ENCODE measurements around the gene TTC7B.

DNA sequence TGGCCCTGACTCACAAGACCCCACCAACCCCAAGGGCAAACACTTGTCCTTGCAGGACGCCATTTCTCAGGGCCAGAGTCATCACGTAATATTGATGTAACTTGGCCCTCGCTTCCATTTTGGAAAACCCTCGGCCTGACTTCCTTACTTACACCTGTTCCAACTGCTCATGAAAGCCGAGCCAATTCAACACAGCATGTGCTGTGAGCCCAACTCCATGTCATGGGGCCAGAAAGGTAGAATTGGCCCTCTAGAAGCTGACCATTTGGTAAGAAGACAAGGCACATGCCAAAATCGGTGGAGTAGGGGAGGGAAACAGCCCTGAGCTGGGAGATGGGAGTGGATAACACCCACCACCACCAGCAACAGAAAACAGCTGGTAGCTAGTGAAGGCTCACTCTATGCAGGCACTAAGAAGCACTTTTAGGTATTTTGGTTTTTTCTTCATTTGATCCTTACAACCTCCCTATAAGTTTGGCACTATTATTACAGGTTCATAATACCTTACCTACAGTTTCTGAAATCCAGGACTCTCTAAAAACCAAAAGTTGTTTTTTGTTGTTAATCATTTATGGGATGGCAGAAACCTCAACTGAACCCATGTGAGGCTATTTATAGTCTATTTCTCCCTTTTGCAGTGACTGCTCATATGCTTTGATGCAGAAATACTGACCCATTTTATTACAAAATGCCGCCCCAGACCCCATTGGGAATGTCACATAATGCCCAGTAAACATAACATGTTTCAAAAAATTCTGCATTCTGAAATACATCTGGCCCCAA lies 6.5 kb downstream of the TTC7B start:
- TF ChIP-seq TAF1 (IDR thresholded peaks at IDR 0.05; ENCODE audit: low read depth) (no peak), EP300 (IDR thresholded peaks at IDR 0.05; ENCODE audit: borderline replicate concordance) (no peak), EGR1 (IDR thresholded peaks at IDR 0.05) (no peak), YY1 (IDR thresholded peaks at IDR 0.05; ENCODE audit: low read depth) (no peak), ZBTB7A (IDR thresholded peaks at IDR 0.05; ENCODE audit: low read depth) (no peak), CREB1 (IDR thresholded peaks at IDR 0.05; ENCODE audit: low read depth) (no peak), RAD21 (IDR thresholded peaks at IDR 0.05; ENCODE audit: low read depth) (no peak), TEAD4 (IDR thresholded peaks at IDR 0.05) (no peak), FOXM1 (IDR thresholded peaks at IDR 0.05; ENCODE audit: borderline replicate concordance, low read depth) (no peak), TCF12 (IDR thresholded peaks at IDR 0.05; ENCODE audit: low read depth) (no peak)
- TF ChIP-seq, protein P1, sequence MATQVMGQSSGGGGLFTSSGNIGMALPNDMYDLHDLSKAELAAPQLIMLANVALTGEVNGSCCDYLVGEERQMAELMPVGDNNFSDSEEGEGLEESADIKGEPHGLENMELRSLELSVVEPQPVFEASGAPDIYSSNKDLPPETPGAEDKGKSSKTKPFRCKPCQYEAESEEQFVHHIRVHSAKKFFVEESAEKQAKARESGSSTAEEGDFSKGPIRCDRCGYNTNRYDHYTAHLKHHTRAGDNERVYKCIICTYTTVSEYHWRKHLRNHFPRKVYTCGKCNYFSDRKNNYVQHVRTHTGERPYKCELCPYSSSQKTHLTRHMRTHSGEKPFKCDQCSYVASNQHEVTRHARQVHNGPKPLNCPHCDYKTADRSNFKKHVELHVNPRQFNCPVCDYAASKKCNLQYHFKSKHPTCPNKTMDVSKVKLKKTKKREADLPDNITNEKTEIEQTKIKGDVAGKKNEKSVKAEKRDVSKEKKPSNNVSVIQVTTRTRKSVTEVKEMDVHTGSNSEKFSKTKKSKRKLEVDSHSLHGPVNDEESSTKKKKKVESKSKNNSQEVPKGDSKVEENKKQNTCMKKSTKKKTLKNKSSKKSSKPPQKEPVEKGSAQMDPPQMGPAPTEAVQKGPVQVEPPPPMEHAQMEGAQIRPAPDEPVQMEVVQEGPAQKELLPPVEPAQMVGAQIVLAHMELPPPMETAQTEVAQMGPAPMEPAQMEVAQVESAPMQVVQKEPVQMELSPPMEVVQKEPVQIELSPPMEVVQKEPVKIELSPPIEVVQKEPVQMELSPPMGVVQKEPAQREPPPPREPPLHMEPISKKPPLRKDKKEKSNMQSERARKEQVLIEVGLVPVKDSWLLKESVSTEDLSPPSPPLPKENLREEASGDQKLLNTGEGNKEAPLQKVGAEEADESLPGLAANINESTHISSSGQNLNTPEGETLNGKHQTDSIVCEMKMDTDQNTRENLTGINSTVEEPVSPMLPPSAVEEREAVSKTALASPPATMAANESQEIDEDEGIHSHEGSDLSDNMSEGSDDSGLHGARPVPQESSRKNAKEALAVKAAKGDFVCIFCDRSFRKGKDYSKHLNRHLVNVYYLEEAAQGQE (IDR thresholded peaks at IDR 0.05; ENCODE audit: low read depth): no peak
- TF ChIP-seq, protein P2, sequence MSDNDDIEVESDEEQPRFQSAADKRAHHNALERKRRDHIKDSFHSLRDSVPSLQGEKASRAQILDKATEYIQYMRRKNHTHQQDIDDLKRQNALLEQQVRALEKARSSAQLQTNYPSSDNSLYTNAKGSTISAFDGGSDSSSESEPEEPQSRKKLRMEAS (IDR thresholded peaks at IDR 0.05): no peak
